HG03135 (cell line): Measurements from ENCODE around the gene MDGA2.
"Not testable (repeated sequence)": the region's sequence is repeated elsewhere in the genome, so short reads cannot be mapped to it uniquely, and the experiment has no call there.

Experiments
- ATAC-seq: cut with Tn5 transposase; IDR thresholded peaks from one replicate; pipeline ENCODE4 v1.9.1; 2021; ENCODE audit warnings: mild to moderate bottlenecking, moderate library complexity; ENCODE audit not compliant: unreplicated experiment

The MDGA2 gene

GRCh38 chr14:47365233-47365632 lies 310.2 kb downstream of the MDGA2 start:
- ATAC-seq: no peak

- no peak for ATAC-seq
Measured at GRCh38 chr14:47353186-47353585, 322.2 kb downstream of the MDGA2 start.

DNA sequence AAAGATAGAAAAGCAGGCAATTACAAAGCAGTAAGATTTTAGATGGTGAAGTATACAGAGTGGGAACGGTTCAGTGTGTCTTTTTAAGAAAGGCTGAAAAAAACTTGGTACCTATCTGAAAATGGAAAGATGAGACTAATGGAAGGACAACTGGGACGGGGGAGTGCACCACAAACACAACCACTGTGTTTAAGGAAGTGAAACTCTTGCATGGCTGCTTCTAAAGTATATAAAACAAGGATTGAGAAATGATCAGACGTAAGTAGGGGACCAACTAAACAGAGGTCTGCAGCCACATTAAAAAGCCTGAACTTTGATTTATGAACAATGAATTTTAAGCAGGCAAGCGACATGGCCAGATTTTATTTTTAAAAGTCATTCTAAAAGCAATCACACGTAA lies 328.6 kb downstream of the MDGA2 start:
- no peak for ATAC-seq

DNA sequence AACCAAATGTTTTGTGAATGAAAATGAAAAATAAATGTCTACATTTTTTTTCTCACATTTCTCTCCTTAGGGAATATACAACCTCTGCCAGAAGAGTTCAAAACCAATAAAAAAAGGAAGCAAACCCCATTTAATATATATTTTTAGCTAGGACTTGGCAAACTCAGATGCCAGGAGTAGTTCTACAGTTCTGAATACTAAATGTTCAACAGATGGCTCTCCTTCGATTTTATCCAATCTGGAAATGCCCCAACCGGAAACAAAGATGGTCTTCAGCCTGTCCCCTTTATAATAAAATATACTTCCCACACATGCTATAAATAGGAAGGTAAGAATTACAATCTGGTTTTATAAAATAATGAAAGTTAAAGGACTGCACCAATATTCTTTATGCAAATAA lies 330.4 kb downstream of the MDGA2 start:
- ATAC-seq: no peak

GRCh38 chr14:47332939-47333338 lies 342.5 kb downstream of the MDGA2 start:
- no peak for ATAC-seq

GRCh38 chr14:47332106-47332505 lies 343.3 kb downstream of the MDGA2 start:
- ATAC-seq: no peak

- ATAC-seq: no peak
Measured at GRCh38 chr14:47328376-47328775, 347.0 kb downstream of the MDGA2 start.

GRCh38 chr14:47327336-47327735 lies 348.1 kb downstream of the MDGA2 start:
- no peak for ATAC-seq

DNA sequence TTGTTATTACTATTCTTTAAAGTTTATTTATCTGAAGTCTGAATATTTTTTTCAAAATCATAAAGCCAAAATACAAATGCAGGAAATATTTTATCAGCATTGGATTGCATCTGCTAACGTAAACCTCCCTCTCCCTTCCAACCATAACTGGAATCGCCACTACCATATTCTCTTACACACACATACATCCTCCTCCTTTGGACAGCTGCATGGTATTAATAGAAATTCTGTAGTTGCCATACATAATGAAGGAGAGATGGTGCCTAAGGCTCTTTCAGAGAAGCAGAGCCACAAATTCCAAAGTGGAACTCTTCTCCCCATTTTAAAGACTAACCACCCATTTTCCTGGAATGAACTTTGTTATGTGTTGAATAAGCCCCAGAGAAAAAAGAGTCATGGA lies 352.7 kb downstream of the MDGA2 start:
- no peak for ATAC-seq

GRCh38 chr14:47302121-47302520 lies 373.3 kb downstream of the MDGA2 start:
- no peak for ATAC-seq

GRCh38 chr14:47300796-47301195 lies 374.6 kb downstream of the MDGA2 start:
- ATAC-seq: no peak

DNA sequence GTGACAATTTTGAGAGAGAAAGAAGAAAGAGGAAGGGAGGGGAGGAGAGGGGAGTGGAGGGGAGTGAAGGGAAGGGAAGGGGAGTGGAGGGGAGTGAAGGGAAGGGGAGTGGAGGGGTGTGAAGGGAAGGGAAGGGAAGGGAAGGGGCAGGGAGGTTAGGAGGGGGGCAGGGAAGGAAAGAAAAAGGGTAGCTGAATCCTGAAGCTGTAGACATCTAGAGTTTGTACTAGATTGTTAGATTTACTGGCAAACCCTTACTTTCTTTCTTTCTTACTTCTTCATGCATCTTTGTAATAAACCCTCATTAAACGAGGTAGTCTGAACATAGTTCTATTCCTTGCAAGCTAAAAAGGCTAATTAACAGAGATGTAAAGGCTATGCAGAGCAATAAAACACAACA lies 378.0 kb downstream of the MDGA2 start:
- ATAC-seq: no peak

DNA sequence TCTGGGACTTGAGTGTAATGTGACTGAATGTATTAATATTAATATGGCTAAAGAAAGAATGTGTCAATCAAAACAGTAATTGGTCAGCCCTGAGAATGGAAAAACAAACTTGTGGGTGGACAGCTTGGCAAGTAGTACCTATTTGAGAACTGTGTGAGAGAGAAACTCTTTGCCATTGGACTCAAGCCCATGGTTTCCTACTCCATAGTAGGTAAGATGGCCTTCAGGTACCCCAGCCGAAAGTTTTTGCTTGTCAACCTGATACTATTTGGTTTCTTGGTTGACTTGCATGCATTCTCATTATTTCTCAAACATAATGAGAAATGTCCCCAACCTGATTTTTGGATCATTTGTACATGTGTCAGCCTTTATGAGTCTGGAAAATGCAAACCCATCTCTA lies 391.1 kb downstream of the MDGA2 start:
- ATAC-seq: no peak

GRCh38 chr14:47281761-47282160 lies 393.6 kb downstream of the MDGA2 start:
- not testable (repeated sequence) for ATAC-seq

DNA sequence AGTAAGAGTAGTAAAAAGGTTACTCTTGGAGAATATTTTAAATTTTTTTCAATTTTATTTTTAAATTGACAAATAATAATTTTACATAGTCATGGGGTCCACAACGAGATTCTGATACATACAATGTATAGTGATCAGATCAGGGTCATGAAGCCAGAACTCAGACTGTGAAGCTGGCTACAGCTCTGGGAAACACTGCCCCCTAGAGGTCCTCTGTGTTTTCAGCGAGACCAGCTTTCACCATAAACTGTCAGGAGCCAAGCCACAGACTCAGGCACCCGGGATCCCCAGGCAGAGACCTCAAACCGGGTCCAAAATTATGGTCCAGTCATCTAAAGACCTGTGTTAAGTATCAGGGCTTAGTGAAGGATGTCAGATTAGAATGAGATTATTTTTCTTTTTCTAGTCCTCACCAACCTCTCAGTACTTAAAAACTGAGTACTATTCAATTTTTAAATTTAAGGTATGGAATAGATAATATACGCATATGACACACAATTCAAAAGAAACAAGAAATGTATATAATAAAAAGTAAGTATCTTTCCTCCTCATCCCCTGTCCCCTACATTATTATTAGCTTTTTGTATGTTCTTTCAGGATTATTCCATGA lies 397.1 kb downstream of the MDGA2 start:
- no peak for ATAC-seq

DNA sequence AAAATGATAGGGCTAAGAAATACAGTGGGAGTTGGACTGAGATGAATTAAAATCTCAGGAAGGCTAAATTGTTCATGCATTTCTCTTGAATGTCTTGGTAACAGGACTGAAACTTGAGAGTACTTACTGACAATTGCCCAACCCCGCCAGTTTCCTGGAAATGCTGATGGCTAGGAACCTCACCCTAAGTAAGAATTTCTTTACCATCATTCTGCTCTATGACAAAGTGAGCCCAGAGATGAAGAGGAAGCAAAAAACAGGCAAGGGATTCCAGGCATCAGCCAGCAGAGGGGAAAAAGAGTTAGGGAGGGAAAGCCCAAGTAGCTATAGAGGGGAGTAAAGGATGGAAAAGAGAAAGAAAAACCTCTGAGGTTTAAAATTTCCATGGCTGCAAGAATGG lies 397.7 kb downstream of the MDGA2 start:
- ATAC-seq: no peak

GRCh38 chr14:47276931-47277330 lies 398.5 kb downstream of the MDGA2 start:
- ATAC-seq: no peak

DNA sequence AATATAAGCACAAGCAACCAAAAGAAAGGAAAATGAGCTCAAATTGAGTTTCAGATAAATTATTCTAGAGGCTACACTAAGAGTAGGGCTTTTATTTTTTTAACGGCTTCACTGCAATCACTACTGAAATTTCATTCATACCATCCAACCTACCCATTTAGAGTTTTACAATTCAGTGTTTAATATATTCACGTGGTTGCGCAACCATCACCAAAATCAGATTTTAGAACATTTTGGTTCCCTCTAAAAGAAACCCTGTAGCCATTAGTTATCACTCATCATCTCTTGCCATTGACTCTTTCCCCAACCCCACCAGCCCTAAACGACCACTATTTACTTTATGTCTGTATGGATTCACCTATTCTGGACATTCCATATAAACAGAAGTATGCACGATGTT lies 401.5 kb downstream of the MDGA2 start:
- ATAC-seq: no peak

DNA sequence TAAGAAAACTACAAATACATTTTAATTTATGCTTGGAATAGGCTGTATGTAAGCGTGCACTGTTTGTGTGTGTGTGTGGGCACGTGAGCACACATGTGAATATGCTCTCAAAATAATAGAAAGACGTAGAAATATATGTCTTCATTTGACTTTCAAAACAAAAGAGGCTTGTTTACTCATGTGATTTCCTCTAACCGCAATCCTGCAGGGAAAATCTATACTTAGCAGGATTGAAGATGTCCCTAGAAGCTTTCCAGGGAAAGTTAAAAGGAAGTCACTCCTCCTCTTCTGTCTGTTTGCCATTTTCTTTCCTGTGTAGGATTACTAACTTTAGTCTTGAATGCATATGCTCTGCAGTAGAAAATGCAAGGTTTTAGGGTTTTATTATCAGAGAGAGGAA lies 404.7 kb downstream of the MDGA2 start:
- no peak for ATAC-seq

GRCh38 chr14:47269756-47270492 lies 405.5 kb downstream of the MDGA2 start:
- no peak for ATAC-seq

DNA sequence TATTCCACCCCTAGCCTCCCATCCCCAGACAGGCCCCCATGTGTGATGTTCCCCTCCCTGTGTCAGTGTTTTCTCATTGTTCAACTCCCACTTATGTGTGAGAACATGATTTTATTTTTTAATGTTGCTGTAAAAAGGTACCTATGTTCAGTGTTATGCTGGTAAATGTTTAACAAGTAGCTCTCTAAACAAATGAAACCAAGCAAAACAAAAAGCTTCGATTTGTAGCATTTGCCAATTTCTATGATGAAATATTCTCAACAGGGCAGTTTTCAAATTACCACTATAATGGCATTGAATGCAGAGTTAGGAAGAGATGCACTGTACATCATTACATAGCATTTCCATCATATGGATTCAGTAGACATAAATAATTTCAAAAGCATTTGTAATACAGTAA lies 410.6 kb downstream of the MDGA2 start:
- ATAC-seq: no peak

DNA sequence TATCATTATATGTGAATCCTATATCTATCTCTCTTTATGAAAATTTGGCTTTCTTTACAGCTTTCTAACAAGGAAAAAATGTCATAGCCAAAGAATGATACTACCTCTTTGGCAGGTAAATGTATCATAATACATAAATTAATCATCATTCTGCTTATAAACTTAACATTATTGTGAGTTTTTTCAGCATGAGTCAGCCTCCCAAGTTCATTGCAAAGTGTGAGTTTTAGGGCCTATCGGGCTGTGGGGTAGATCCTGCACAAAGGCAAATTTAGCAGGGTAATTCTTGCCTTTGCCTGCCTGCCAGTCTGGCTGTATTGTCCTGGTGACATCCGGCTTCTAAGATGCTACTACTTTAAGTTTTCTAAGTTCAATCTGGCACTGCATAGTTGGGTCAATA lies 412.6 kb downstream of the MDGA2 start:
- ATAC-seq: no peak

DNA sequence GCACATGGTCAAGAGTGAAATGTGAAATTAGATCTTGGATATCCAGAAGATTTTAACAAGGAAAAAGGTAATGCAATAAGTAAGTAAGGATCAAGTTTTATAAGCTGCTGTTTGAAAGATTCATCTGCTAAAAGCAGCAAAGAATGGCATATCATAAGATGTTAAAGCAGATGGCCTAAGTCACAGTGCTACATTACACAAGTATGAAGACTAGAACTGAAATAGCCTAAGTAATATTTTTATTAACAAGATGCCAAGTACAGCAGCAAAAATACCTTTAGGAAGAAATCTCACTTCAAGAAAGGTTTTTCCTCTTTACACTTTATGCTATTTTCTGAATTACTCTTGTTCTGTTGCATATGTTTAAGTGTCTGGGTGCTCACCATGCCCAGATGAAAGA lies 414.1 kb downstream of the MDGA2 start:
- ATAC-seq: no peak
